Stimulated activated naive CD4-positive, alpha-beta T cell treated with Interleukin-2 at 50 U/mL for 16 hours (primary cell): ENCODE data around the gene ZNF583.
A peak's percentile ranks its signal among the peaks of the same experiment; 100 is the strongest.

Experiments
- DNase-seq: peaks from one replicate; lab custom pipeline; 2025; lab: John Stamatoyannopoulos, UW

ZNF583 gene

GRCh38 chr19:56403764-56404704 is at the start of gene ZNF583:
ZNF583 (plus strand) TSS chr19:56404332; CDS start chr19:56407115, 2,783 bp downstream.
- peak; percentile 86 for DNase-seq

- no peak for DNase-seq
These were observed 48.6 kb upstream of the ZNF583 start for GRCh38 chr19:56355517-56355916.

GRCh38 chr19:56356944-56357343 is 47.2 kb upstream of the ZNF583 start:
- no peak for DNase-seq

- no peak for DNase-seq
These were observed 43.3 kb upstream of the ZNF583 start for GRCh38 chr19:56360841-56361240.

- peak; percentile 58 for DNase-seq
These were observed 36.1 kb upstream of the ZNF583 start for GRCh38 chr19:56367829-56368711.

GRCh38 chr19:56369886-56370676 is 34.1 kb upstream of the ZNF583 start:
- DNase-seq = no peak

GRCh38 chr19:56372281-56372680 is 31.9 kb upstream of the ZNF583 start:
- DNase-seq = no peak

GRCh38 chr19:56377105-56377924 is 26.8 kb upstream of the ZNF583 start:
- no peak for DNase-seq

GRCh38 chr19:56383826-56384605 is 20.1 kb upstream of the ZNF583 start:
- DNase-seq = no peak

- DNase-seq = peak; percentile 89
These were observed 10.8 kb upstream of the ZNF583 start, which contains the start of gene ZNF582 for GRCh38 chr19:56393119-56394012. ZNF582 (minus strand) TSS chr19:56393534; CDS start chr19:56391752, 1,782 bp downstream.

GRCh38 chr19:56398809-56399208 is 5.3 kb upstream of the ZNF583 start:
- no peak for DNase-seq

- DNase-seq = no peak
These were observed 3.6 kb upstream of the ZNF583 start for GRCh38 chr19:56400485-56400884.

GRCh38 chr19:56403261-56403660 is 871 bp upstream of the ZNF583 start:
- peak; percentile 1 for DNase-seq

- DNase-seq = no peak
These were observed 549 bp downstream of the ZNF583 start for GRCh38 chr19:56404705-56405056.

GRCh38 chr19:56405062-56405461 is 930 bp downstream of the ZNF583 start:
- DNase-seq = no peak

GRCh38 chr19:56423276-56423984 is 19.3 kb downstream of the ZNF583 start:
- DNase-seq = no peak

GRCh38 chr19:56423985-56424353 is 19.8 kb downstream of the ZNF583 start:
- DNase-seq = no peak

- DNase-seq = no peak
These were observed 37.2 kb downstream of the ZNF583 start for GRCh38 chr19:56441206-56441792.
